H1 (cell line): ENCODE data around the gene UVRAG. TPM values are rescaled to one million over a fixed set of nuclear protein-coding genes. Genes with fewer than 3 reads are reported as not detected.
A peak's percentile ranks its signal among the peaks of the same experiment; 100 is the strongest.

Experiments
- BRCA1 ChIP-seq: IDR thresholded peaks from 2 replicates; pipeline ENCODE4 v1.6.1; 2012; ENCODE audit warnings: low read depth, low read length, improper control_type of control experiment
- CTCF ChIP-seq, 3 experiments: IDR thresholded peaks; 1 replicate in 2 of 3; 2 replicates in 1 of 3; pipeline versions ENCODE4 v1.5.1 to v1.6.1; 2011; ENCODE audit warnings: low read length in 3 of 3, mild to moderate bottlenecking in 3 of 3, inconsistent platforms in 2 of 3, low read depth in 1 of 3, moderate library complexity in 1 of 3; ENCODE audit not compliant: insufficient read depth in 1 of 3; ENCODE audit errors: control extremely low read depth in 1 of 3
- EGR1 ChIP-seq: IDR thresholded peaks from 2 replicates; pipeline ENCODE4 v1.6.1; 2011; ENCODE audit warnings: low read depth, low read length, borderline replicate concordance
- SIN3A ChIP-seq, 2 experiments: IDR thresholded peaks in 1 of 2; conservative IDR thresholded peaks in 1 of 2; 2 replicates each; pipeline ENCODE4 v1.6.1; 2011 to 2012; ENCODE audit warnings: low read length in 2 of 2, improper control_type of control experiment in 1 of 2, low read depth in 1 of 2, mild to moderate bottlenecking in 1 of 2
- SIX5 ChIP-seq: IDR thresholded peaks from 2 replicates; pipeline ENCODE4 v1.6.1; 2011; ENCODE audit warnings: mild to moderate bottlenecking, low read depth, low read length
- polyA plus RNA-seq, 7 experiments: library from polyadenylated mRNA; depleted of rRNA in 3 of 7; stranded (reverse) in 5 of 7; unstranded in 2 of 7; fragments of >200 nt in 5 of 7; fragments of 200-250 nt in 2 of 7; gene quantifications; 1 replicate in 5 of 7; 2 replicates in 1 of 7; 4 replicates in 1 of 7; pipeline versions ENCODE4 v1.2.1 to v1.2.3, GENCODE V29; 2011 to 2013; ENCODE audit warnings: missing spikeins in 2 of 7, mixed read lengths in 2 of 7
- total RNA-seq: library from RNA; stranded (reverse); fragmentation: NEBNext Ultra II Directional; extraction: Animal tissue kit (Norgen Biotek cat#: 25700); gene quantifications from 2 replicates; pipeline ENCODE4 v1.2.1, GENCODE V29; 2021

UVRAG gene
- total and polyA plus RNA-seq, 2 of the 8 experiments (the other 6 are each of a cell fraction or from before 2014, with no cell fraction given), result 5.5 to 14.7 TPM

DNA sequence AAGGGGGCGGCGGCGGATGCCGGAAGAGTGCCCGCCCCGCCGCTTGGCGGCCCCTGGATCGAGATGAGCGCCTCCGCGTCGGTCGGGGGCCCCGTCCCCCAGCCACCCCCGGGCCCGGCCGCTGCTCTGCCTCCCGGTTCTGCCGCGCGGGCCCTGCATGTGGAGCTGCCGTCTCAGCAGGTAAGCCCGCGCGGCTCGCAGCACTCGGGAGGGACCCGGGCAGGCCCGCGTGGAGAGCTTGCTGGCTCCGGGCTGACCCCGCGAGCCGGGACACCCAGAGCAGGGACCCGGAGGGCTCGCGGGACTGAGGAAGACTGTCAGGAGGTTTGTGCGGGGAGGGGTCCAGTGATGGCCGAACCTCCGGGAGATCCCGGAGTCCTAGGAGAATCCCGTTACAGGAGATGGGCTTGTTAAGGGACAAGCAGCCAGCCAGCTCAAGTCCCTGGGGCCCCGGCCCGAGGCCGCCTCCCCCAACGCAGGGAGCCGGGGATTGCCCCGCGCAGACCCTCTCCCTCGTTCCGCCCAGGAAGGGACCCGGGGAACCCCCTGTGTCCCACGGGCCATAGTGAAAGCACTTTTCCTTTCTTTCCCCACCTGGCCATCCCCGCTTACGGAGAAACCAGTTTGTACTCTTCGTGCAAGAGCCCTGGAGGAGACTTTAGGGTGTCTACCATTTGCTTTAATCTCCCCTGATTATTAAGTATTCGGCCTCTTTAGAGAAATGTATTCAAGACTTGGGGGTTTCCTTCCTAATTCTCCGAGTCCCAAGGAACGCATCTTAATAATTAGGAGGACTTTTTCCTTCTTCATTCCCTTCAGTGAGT, 547 bp downstream of the UVRAG start (continued):
- TF ChIP-seq CTCF (IDR thresholded peaks at IDR 0.05; ENCODE audit: control extremely low read depth in 1 of 3, insufficient read depth in 1 of 3, low read depth in 1 of 3, low read length in 3 of 3) (no peak), SIN3A (conservative IDR thresholded peaks at IDR 0.05 in 1 of 2, IDR thresholded peaks at IDR 0.05 in 1 of 2; ENCODE audit: low read depth in 1 of 2, low read length in 2 of 2) (0 out of 4 replicates have a peak, but pooled peaks have one; percentile 8 to 23), SIX5 (no peak), EGR1 (no peak), BRCA1 (no peak)
- TF ChIP-seq, all 59 proteins: peak for 7
